Pulmonary artery endothelial cell (primary cell): ENCODE results near the gene KLF11. TPM values are rescaled to one million over a fixed set of nuclear protein-coding genes. Genes with fewer than 3 reads are reported as not detected.

Experiments used
- DNase-seq: peaks from one replicate; pipeline ENCODE4 v3.0.0-alpha.2; 2011; ENCODE audit warnings: low read depth, low spot score
- total RNA-seq: library from RNA; depleted of rRNA; stranded (reverse); fragments of >200 nt; gene quantifications from 2 replicates; pipeline ENCODE4 v1.2.3, GENCODE V29; 2014

Gene KLF11
- total RNA-seq, 1 donor from 2014 or later: 5.3 TPM

- no peak for DNase-seq
Measured at GRCh38 chr2:10062931-10063365, 19.6 kb downstream of the KLF11 start.

GRCh38 chr2:10063566-10063965 is 20.2 kb downstream of the KLF11 start:
- no peak for DNase-seq

GRCh38 chr2:10064932-10065772 is 21.8 kb downstream of the KLF11 start:
- no peak for DNase-seq

- no peak for DNase-seq
Measured at GRCh38 chr2:10065773-10066055, 22.4 kb downstream of the KLF11 start.

- no peak for DNase-seq
Measured at GRCh38 chr2:10067330-10067729, 24.0 kb downstream of the KLF11 start.

- no peak for DNase-seq
Measured at GRCh38 chr2:10067881-10068280, 24.5 kb downstream of the KLF11 start.

GRCh38 chr2:10071176-10071575 is 27.8 kb downstream of the KLF11 start:
- DNase-seq: no peak

- DNase-seq: no peak
Measured at GRCh38 chr2:10071595-10071994, 28.2 kb downstream of the KLF11 start.

- DNase-seq: peak; percentile 41
Measured at GRCh38 chr2:10072656-10073480, 29.5 kb downstream of the KLF11 start.

- no peak for DNase-seq
Measured at GRCh38 chr2:10073706-10074105, 30.4 kb downstream of the KLF11 start.

GRCh38 chr2:10075101-10075500 is 31.8 kb downstream of the KLF11 start:
- no peak for DNase-seq

GRCh38 chr2:10075571-10076209 is 32.3 kb downstream of the KLF11 start:
- no peak for DNase-seq

GRCh38 chr2:10076511-10076910 is 33.2 kb downstream of the KLF11 start:
- no peak for DNase-seq

- no peak for DNase-seq
Measured at GRCh38 chr2:10076988-10077527, 33.7 kb downstream of the KLF11 start.

GRCh38 chr2:10078001-10078400 is 34.7 kb downstream of the KLF11 start:
- DNase-seq: no peak

- no peak for DNase-seq
Measured at GRCh38 chr2:10078704-10079265, 35.4 kb downstream of the KLF11 start.

- no peak for DNase-seq
Measured at GRCh38 chr2:10079266-10079869, 36.0 kb downstream of the KLF11 start.

GRCh38 chr2:10079870-10080535 is 36.7 kb downstream of the KLF11 start, which contains the start of gene CYS1:
Gene CYS1, minus strand, starts transcription at chr2:10080411. Its CDS starts 188 bp downstream, at chr2:10080223.
- DNase-seq: no peak

- DNase-seq: no peak
Measured at GRCh38 chr2:10080536-10081304, 37.4 kb downstream of the KLF11 start.

GRCh38 chr2:10083046-10083445 is 39.7 kb downstream of the KLF11 start:
- DNase-seq: no peak
